GM13977 (cell line): ENCODE data around the gene CNTNAP2.

Experiments used
- DNase-seq: peaks from one replicate; pipeline ENCODE4 v3.0.0; 2012; ENCODE audit warnings: low spot score
- in situ Hi-C: fragments of 300-500 bp; cut with MboI; formaldehyde crosslinking; loops from one replicate; pipeline ENCODE4 v1.12.0; 2022; ENCODE audit warnings: low sequenced_read_pairs, low pct_unique_long_range_greater_than_20kb, mixed read lengths, inconsistent platforms; ENCODE audit not compliant: unreplicated experiment
- TF ChIP-seq, protein P1 (sequence below): IDR thresholded peaks from 2 replicates; pipeline ENCODE4 v1.5.1; 2012; ENCODE audit warnings: mild to moderate bottlenecking, control low read depth; ENCODE audit not compliant: insufficient read depth; ENCODE audit errors: extremely low read depth, missing control alignments

The CNTNAP2 gene

GRCh38 chr7:147564786-147565476, 1448.3 kb downstream of the CNTNAP2 start:
- in situ Hi-C loops = no loop called here
- no peak for DNase-seq
- TF ChIP-seq, protein P1, sequence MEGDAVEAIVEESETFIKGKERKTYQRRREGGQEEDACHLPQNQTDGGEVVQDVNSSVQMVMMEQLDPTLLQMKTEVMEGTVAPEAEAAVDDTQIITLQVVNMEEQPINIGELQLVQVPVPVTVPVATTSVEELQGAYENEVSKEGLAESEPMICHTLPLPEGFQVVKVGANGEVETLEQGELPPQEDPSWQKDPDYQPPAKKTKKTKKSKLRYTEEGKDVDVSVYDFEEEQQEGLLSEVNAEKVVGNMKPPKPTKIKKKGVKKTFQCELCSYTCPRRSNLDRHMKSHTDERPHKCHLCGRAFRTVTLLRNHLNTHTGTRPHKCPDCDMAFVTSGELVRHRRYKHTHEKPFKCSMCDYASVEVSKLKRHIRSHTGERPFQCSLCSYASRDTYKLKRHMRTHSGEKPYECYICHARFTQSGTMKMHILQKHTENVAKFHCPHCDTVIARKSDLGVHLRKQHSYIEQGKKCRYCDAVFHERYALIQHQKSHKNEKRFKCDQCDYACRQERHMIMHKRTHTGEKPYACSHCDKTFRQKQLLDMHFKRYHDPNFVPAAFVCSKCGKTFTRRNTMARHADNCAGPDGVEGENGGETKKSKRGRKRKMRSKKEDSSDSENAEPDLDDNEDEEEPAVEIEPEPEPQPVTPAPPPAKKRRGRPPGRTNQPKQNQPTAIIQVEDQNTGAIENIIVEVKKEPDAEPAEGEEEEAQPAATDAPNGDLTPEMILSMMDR = no peak

GRCh38 chr7:147567043-147567442, 1450.4 kb downstream of the CNTNAP2 start:
- DNase-seq = no peak
- in situ Hi-C loops = no loop called here
- TF ChIP-seq, protein P1 = no peak

DNA sequence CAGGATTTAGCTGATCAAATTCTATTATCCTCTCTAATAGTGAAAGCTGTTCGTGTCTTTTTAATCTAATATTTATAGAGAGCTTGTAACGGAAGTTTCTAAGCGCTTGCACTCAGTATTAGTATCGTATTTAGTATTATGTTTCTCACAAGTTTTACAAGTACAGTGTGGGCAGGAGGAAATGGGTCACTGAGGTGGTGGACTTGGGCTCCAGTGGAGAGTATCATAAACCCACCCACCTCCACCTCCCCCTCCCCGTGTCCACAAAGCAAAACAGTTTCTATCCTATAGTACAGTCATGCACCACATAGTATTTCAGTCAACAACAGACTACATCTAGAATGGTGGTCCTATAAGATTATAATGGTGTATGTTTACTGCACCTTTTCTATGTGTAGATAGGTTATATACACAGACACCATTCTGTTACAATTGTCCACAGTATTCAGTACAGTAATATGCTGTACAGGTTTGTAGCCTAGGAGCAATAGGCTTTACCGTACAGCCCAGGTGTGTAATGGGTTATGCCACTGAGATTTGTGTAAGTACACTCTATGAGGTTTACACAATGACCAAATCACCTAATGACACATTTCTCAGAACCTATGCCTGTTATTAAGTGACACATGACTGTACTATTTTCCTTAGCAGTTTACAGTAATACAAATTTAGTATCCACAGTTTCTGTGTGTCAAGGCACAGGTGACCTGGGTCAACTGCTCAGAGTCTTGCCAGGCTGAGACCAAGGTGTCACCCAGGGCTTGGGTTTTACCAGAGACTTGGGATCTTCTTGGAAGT, 1452.7 kb downstream of the CNTNAP2 start:
- in situ Hi-C loops = no loop called here
- TF ChIP-seq, protein P1 = no peak
- no peak for DNase-seq

DNA sequence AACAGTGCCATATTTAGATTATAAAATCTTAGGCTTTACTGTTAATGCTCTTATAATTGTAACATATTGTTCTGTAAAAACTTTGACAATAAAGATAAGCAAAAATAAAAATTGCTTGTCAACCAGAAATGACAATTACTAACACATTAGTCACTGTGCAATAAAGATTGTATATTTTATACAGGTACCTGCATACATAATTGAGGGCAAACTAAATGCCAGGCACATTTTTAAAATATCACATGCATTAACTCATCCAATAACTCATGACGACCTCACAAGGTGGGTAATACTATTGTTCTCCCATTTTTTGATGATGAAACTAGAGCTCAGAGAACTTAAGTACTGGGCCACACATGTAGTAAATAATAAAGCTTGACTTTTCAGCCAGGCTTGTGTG, 1453.8 kb downstream of the CNTNAP2 start:
- no peak for DNase-seq
- in situ Hi-C loops = no loop called here
- TF ChIP-seq, protein P1 = no peak

DNA sequence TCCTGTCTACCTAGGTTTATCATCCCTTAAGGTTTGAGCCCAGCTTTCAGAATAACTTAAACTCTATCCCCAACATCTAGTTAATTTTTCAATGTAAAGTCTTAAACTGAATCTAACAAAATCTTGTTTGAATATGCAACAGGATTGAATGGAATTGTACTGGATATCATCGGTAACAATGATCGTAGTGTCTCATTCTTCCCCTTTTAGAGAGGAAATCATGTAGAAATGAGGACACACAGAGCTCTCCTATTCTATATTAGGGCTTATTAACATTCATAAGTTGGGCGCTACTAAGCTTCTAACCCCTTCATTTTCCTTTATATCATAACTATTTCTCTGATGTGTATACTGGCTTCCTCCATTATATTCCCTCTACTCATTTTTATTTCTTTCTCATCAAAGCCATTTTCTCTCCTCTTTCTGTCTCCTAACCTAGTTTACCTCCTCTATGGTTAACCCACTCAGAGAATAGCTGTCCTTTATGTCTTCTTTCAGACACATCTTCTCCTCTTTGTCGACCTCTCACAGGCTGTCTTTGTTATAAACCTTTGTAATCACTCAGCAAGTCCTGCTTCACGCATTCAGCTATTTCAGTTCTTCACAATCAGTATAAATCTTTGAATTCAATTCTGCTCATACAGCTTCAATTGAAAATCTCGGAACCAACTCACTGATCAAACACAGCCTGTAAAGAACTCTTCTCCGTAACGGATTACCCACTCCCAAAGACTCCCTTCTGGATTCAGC, 1455.0 kb downstream of the CNTNAP2 start:
- in situ Hi-C loops = no loop called here
- TF ChIP-seq, protein P1 = no peak
- no peak for DNase-seq

DNA sequence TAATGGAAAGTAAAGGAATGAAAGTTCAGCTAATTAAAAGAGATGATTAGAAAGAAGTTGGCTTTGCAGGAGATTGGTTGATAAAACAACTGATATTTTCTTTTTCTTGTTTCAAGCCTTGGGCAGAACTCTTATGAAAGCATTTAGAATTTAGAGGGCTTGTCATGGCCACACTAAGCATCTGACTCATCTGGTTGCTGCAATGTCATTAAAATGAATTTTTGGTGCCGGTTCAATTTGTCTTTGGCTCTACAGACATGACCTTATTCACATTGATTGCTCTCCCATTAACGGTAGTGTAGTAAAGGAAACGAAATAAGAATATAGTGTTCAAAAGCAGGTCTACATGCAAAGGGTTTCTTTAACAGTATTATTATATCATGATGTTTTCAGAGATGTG, 1461.6 kb downstream of the CNTNAP2 start:
- TF ChIP-seq, protein P1 = no peak
- DNase-seq = no peak
- in situ Hi-C loops = no loop called here
